Activated naive CD4-positive, alpha-beta T cell (primary cell): Measurements from ENCODE around the gene MTMR10.

Experiments used
- DNase-seq, 4 experiments: peaks; one replicate each; lab custom pipeline; 2025; lab: John Stamatoyannopoulos, UW

MTMR10 gene

DNA sequence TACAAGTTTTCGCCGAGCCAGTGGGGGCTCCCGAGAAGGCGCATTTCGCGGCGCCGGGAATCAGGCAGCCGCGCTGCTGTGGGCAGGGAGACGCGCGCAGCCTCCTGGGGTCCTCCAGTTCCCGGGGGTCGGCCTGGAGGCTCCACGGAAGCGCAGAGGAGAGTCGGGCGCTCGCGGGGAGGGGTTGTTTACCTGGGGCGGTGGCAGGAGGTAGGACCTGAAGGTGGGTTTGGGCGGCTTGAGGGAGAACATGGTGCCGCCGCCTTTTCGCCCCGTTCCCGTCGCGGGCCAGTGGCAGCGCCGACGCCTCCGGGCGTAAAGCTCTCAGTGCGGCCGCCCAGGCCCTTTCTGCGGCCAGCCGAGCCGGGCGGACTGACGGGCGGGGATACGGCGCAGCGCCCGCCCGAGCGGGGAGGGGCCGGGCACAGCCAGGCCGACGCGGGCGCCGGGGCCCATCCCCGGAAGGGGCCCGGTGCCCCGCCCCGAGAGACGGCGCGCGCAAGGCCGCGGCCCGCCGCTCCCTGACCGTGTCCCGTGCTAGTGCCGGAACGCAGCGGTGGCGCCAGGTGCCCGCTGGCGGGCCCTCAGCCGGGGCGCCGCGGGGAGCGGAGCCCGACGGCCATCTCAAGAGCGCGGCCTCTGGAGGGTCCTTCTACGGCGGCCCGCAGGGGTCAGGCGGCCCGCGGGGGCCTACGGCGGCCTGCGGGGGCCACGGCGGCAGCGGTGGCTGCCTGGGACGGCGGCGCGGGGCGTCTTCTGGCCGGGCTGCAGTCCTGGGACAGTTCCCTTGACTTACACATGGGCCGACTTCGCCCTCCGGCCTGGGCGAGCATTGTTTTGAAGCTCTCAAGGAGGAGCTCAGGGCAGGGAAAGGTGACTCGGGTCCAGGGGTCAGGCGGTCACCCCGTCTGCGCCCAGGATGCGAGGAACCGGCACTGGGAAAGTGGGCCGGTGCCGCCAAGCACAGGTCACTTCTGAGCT lies at the start of gene MTMR10:
TSS of gene MTMR10 (minus strand) at position 374 of the 981 bp plus-strand sequence. CDS start at position 252, 122 bp downstream.
- peak; percentile 33 to 69 (median 42) for DNase-seq

GRCh38 chr15:31040611-31041010 lies 49.2 kb upstream of the MTMR10 start:
- no peak for DNase-seq

DNA sequence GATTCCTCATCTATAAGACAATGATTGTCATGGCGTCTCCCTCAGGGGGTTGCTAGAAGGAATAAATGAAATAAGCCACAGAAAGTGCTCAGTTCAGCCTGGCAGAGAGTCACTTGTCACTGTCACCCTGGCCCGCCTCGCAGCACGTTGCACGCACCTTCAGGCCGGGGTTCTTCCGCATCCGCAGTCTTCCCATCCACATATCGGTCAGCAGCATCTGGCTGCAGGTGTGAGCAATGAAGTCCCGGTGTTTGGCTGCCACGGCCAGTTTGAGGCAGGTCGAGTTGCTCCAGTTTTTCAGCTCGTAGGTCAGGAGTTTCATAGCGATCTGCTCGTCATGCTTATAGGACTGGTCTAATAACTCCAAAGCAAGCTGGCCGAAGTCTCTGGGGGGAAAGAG lies 48.5 kb upstream of the MTMR10 start:
- no peak for DNase-seq

DNA sequence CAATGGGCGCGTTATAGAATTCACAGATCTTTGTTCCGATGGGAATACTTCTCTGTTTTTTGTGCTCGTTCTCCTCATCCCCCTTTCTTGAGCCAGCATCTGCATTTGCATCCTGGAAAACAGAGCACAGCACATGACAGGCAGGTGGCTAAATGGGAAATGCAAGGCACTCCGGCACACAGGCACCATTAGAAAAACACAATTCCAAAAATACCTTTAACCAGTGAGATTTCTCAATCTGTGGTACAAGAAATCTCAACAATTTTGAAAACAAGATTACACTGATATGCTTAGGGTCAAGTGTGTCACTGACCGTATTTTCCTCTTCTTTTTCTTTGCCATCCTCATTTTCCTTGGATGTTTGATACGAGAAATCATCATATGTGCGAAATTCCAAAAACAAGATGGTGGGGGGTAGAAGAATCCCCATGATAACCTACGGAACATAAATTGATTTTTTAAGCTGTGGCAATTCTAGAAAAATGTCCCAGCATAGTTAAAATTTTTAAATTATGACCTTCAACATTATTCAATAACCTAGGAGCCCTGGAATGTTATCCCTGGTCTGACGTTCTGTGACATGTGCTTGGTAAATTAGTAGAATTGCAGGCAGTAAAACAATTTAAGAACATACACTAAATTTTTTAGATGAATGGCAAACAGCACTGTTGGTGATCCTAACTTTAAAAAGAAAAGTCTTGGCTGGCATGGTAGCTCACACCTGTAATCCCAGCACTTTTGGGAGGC lies 46.5 kb upstream of the MTMR10 start:
- DNase-seq: no peak

DNA sequence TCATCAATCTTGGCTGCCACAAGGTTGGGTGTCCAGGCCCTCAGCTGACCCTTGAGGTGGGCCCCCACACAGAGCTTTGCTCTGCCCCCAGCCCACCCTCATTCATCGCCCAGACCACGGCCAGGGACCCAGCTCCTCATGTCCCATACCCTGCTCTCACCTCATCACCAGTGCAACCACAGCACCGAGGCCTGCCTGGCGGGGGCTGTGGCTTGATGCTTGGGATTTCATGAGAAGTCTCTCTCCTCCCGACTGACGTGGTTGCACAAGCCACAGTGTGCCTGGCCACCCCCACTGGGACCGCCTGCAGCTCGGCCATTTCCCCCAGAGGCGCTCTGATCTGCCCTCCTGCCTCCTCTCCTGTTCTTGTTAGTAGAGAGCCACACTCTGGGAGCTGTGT lies 45.4 kb upstream of the MTMR10 start:
- DNase-seq: no peak

GRCh38 chr15:31035610-31036009 lies 44.2 kb upstream of the MTMR10 start:
- DNase-seq: no peak

- DNase-seq: no peak
Measured at GRCh38 chr15:31034152-31034551, 42.7 kb upstream of the MTMR10 start.

DNA sequence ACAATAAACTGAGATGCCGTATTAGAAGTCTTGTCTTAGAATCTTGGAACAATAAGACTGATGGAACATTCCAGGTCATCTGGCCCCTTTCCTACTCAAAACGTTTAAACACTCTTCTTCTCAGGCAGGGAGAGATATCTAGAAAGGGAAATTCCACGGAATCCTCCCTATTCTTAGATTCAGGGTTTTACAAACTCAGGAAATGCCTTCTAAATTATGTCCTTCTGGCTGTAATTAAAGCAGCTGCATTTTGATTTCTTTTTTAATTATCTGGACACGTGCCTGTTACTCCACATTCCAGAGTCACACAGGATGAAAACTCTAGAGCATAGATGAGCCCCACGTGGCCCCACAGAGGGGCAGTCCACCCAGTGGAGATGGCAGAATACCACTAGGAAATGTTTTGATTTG lies 41.5 kb upstream of the MTMR10 start:
- DNase-seq: no peak

DNA sequence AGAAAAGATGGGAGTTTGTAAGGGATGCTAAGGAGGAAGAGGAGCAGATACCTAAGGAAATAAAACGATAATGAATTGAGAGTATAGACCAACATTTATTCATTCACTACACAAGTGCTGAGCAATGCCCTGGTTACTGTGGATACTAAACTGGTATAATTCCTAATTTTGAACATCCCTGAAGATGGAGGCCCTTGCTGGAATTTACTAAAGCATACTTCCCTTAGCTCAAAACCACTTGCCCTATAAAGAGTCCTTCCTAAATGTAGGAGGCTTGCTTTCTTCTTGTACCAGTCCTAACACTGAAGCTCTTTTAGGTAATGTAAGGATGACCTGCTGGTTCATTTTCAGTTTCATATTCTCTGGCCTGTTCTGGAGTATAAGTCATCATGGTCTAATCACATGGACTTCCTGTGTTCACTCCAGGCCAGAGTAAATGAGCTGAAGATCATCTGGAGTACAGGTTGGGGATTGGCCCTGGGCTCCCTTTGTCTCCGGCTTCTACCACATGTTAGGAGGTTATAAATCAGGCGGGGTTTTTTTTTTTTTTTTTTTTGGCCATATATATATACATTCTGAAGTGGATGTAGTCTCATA lies 40.1 kb upstream of the MTMR10 start:
- DNase-seq: no peak

DNA sequence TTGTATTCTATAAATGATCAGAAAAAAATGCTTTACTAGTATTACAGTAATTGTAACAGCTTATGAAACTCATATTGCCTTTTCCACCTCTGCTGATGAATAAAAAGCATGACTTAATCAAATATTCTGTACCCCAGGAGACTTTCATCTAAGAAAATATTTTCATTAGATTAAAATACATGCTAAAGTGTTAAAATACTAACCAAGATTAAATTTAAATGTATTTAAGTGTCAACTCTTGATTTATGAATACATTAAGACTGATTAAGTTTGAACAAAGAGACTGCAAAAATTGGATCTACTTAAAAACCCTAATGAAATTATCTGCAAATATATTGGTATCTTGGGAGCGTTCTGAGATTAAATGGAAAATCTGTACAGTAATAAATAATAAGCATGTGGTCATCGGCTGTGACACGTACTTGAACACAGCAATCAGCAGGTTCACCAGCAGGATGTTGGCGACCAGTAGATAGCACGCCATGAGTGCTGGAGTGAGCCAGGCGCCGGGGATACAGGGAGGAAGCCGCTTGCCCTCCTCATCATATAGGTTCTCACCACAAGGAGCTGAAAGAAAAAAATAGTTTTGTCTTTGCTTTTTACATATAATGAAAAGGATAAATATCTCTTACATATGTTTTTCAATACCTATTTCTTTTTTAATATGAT lies 36.6 kb upstream of the MTMR10 start:
- no peak for DNase-seq

GRCh38 chr15:31025996-31026395 lies 34.6 kb upstream of the MTMR10 start:
- DNase-seq: no peak

DNA sequence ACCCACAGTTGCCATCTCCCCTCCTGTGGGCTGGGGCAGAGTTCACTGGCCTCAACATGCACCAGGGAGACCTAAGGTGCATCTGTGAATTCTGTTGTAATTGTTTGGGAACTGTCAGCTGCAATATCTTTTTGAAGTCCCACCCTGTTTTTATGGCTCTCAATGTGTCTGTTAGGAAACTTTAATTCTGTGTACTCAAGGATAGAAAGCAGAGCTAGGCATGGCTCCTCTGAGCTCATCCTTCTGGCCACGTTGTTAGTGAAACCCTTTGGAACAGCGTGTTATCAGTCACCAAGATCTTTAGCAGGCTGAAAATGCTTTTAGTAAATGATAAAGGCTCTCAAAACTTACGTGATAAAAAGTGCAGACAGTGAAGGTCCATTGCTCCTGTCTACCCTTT lies 33.6 kb upstream of the MTMR10 start:
- no peak for DNase-seq

DNA sequence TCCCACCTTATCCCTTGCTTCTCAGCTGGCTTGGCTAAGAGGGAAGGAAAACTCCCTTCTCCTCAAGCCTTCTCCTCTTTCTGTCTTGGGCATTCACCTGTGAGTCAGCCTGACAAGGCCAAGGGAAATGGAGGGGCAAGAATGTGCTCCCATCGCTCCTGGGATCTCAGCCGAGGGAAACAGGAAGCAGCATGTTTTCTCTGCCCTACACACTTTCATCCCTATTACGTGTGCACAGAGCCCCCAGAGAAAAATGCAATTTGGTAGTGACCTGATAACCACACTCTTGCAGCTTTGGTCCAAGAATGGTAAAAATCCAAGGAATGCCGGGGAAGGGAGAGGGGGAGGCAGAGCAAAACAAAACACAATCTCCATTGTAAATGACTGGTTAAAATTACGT lies 32.9 kb upstream of the MTMR10 start:
- DNase-seq: no peak

DNA sequence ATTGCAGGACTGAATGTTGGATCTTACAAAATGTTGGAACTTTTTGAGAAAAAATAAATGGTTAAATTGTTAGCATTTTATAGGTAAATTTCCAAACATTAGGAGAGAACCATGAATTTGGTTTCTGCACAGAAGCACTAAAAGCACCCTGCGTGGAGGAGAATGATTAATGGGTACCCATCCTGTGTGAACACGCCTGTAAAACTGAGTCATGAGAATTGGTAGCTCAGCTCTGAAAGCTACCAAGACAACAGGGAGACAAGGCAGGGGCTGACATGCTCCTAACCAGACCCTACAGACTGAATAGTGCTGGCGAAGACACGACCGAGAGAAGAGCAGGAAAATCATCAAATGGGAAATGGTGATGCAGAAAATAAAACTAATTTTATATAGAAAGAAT lies 32.4 kb upstream of the MTMR10 start:
- DNase-seq: no peak

GRCh38 chr15:31021067-31021665 lies 29.7 kb upstream of the MTMR10 start:
- no peak for DNase-seq

DNA sequence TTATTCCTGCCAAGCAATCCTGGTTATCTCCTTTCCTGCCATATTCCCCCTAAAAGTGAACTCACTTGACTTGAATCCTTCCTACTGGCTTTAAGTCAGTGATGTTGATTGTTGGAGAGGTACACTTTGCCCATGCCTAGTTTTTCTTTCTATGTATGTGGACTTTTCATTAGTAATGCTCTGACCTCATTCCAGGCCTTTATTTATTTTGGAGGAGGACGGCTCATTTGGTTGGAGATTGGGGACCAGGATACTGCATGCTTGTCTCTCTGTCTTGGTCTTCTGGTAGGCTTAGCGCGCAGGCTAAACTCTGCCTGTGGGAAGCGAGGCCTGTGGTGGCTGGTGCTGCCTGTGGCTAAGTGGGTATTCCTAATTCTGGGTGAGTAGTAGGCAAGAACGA lies 29.1 kb upstream of the MTMR10 start:
- DNase-seq: no peak

GRCh38 chr15:31019986-31020385 lies 28.6 kb upstream of the MTMR10 start:
- no peak for DNase-seq

- DNase-seq: no peak
Measured at GRCh38 chr15:31017311-31017710, 25.9 kb upstream of the MTMR10 start.

- no peak for DNase-seq
Measured at GRCh38 chr15:31016446-31016915, 25.1 kb upstream of the MTMR10 start.

- DNase-seq: no peak
Measured at GRCh38 chr15:31014608-31014925, 23.1 kb upstream of the MTMR10 start.

- DNase-seq: no peak
Measured at GRCh38 chr15:31013863-31014607, 22.6 kb upstream of the MTMR10 start.
